Neural cell (in vitro differentiated cells): ENCODE measurements around the gene CERS5.

Experiments used
- EP300 ChIP-seq: fragments of 450-650 bp; conservative IDR thresholded peaks from 2 replicates; pipeline ENCODE4 v1.6.1; 2014; ENCODE audit warnings: antibody characterized with exemption, mild to moderate bottlenecking, moderate library complexity; ENCODE audit not compliant: poor library complexity, severe bottlenecking
- RAD21 ChIP-seq: fragments of 450-650 bp; conservative IDR thresholded peaks from 2 replicates; pipeline ENCODE4 v1.6.1; 2014; ENCODE audit warnings: antibody characterized with exemption, mild to moderate bottlenecking, moderate library complexity
- TF ChIP-seq, protein P1 (sequence below): fragments of 450-650 bp; IDR thresholded peaks from 2 replicates; pipeline ENCODE4 v1.5.1; 2014; ENCODE audit warnings: antibody characterized with exemption, mild to moderate bottlenecking, moderate library complexity; ENCODE audit not compliant: poor library complexity, severe bottlenecking

DNA sequence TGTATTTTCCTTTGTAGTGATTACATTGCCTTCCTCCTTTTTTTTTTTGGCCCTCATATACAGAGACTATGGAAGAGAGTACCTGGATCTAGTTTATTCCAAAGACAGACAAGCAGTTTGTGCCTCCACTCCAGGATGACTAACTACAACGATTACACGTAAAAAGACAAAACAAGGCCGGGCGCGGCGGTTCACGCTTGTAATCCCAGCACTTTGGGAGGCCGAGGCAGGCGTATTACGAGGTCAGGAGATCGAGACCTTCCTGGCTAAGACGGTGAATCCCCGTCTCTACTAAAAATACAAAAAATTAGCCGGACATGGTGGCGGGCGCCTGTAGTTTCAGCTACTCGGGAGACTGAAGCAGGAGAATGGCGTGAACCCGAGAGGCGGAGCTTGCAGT is 2.2 kb downstream of the CERS5 start:
- TF ChIP-seq, protein P1, sequence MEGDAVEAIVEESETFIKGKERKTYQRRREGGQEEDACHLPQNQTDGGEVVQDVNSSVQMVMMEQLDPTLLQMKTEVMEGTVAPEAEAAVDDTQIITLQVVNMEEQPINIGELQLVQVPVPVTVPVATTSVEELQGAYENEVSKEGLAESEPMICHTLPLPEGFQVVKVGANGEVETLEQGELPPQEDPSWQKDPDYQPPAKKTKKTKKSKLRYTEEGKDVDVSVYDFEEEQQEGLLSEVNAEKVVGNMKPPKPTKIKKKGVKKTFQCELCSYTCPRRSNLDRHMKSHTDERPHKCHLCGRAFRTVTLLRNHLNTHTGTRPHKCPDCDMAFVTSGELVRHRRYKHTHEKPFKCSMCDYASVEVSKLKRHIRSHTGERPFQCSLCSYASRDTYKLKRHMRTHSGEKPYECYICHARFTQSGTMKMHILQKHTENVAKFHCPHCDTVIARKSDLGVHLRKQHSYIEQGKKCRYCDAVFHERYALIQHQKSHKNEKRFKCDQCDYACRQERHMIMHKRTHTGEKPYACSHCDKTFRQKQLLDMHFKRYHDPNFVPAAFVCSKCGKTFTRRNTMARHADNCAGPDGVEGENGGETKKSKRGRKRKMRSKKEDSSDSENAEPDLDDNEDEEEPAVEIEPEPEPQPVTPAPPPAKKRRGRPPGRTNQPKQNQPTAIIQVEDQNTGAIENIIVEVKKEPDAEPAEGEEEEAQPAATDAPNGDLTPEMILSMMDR, result no peak
- no peak for TF ChIP-seq EP300
- TF ChIP-seq RAD21, result no peak
